COLO668 (cell line): ENCODE data around the gene TAF4.
"Not testable (repeated sequence)": the region's sequence is repeated elsewhere in the genome, so short reads cannot be mapped to it uniquely, and the experiment has no call there.

Experiments
- DNase-seq: peaks from one replicate; lab custom pipeline; 2025; ENCODE audit not compliant: unreplicated experiment; lab: John Stamatoyannopoulos, UW

TAF4 gene

GRCh38 chr20:62079166-62079565, 13.5 kb upstream of the TAF4 start:
- DNase-seq, result no peak

GRCh38 chr20:62073323-62073722, 7.6 kb upstream of the TAF4 start:
- no peak for DNase-seq

GRCh38 chr20:62071669-62072430, 6.2 kb upstream of the TAF4 start:
- DNase-seq, result not testable (repeated sequence)

DNA sequence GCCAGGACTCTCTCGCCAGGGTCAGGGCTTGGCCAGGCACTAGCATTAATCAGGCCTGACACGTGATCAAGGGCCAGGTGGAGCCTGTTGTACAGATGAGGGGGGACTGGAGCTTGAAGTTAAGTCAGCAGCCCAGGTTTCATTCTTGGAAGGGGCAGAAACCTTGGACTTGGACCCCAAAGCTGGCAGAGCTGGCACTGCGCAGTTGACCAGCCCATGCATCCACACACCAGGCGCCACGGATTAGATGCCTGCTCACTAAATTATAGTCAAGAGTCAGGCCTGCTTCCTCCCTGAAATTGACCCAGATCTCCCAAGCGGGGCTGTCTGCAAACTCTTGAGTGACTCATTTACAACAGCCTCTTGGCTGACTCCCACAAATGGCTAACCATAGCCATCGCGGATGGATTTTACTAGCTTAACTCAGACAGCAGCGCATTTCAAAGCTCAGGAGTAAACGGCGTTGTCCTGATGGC, 4.1 kb upstream of the TAF4 start:
- DNase-seq, result no peak

DNA sequence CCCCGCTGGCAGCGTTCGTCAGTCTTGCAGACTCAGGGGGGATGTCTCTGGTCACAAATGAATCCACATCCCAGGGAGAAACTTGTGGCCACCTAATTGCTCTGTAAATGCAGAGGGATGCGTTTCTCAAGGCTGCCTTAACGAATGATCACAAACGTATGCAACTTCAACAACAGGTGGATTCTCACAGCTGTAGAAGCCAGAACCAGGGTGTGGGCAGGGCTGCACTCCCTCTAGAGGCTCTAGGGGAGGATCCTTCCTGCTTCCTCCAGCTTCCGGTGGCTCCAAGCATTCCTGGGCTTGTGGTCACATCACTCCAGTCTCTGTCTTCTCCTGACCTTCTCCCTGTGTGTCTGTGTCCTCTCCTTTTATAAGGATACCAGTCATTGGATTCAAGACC, 3.3 kb upstream of the TAF4 start:
- no peak for DNase-seq

DNA sequence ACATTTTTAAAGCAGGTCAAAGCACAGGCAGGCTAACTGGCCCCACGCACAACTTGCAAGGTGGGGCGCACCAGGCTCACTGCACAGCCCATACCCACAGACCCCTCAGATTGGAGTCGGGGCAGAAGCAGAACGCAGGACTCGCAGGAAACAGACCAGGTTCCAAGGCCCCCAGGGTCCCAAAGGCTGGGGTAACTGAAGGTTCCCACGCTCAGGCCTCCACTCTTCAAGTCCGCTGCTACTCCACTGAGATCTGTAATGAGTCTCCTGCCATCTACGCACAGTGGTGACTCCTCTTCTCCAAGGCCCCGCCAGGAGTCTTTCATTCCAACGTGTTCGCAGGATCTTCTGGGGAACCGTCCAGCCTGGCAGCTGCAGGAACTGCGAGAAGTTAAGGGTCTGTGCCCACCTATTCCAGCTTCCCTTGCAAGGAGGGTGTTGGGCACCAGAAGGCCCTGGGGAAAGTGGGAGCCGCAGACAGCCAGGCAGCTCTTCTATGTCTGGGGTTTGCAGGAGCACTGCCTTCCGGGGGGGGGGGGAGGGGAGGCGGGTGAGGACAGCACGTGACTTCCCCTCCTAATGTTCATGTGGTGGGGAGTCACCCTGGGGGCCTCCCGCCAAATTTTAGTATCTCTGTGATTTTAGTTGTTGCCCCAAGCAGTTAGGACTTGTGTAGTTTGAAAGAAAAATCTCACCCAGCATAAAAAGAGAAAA, 2.0 kb upstream of the TAF4 start:
- DNase-seq, result no peak

DNA sequence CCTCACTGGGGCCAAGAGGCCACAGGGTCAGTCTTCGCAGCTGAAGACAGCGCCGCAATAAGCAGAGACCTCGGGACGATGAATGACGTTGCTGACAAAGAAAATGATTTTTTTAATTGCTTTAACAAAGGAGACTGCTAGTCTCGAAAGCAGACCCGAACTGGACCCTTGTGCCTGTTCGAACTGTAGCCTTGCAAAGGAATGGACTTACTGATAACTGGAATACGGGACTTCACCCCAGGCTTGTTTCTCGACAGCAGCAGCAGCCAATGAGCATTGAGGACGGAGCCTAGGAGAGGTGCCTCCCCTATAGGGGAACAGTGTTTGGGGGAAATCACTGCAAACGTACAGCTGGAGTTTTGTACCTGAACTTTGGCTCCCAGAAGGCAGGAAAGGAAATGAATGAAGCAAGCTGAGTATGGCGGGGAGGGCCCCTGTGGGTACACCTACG, 1.3 kb upstream of the TAF4 start:
- no peak for DNase-seq

DNA sequence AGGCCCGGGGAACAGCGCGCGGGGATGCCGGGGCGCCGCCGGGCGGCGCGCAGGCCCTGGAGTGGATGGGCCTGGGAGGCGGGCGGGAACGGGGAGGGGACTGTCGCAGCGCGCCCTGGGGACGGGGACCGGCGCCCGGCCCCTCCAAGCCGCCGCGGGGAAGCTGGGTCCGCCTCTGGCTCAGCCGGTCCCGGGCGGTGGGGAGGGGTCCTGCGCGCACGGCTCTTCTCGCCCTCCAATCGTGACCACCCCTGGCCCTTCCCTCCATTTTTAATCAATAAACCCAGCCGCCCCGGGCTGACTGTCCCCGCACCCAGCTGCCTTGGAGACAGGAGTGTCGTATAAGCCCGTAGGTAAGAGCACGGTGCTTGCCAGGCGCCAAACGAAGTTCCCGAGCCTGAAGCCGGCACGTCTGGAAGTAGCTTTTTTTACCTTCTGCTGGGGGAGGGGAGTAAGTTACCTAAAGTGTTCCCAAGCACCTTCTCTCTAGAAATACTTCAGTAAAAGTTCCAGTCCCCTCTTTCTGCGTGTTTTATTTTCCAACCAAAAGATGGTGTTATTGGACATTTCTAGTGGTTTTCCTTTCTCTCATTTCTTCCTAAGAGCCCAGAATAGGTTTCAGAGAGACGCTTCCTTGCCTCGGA, 780 bp upstream of the TAF4 start:
- peak; percentile 79 for DNase-seq

GRCh38 chr20:62064770-62065673, 659 bp downstream of the TAF4 start:
- DNase-seq, result peak; percentile 70

DNA sequence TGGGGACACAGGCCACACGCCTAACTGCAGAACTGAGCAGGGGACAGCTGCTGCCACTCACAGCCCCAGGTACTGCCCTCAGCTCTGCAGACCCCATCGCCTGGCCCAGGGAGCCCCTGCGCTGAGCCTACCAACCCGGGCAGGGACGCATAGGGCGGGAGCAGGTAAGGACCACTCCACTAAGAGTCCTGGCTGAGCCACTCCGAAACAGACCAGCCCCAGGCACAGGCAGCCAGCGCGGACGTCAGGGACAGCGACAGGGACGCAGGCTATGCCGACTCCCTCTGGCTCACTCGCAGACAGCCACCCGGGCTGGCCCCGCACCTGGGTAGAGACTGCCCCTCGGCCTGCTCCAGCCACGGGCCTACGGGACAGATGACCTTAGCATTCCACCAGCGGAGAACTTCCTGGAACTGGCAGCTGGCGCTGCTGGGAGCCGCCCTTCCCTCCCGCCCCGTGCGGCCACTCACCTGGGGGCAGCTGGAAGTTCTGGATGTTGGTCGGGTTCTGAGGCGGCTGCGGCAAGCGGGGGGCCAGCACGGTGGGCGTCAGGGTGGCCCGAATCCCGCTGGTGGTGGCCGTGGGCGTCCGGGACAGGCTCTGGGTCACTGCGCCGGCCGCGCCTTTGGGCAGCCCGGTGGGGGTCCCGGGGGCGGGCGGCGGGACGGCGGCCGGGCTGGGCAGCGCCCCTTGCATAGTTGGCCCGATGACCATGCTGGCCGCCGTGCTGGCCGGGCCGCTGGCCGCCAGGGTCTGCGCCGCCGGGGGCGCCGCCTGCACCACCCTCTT, 1.5 kb downstream of the TAF4 start:
- peak; percentile 61 for DNase-seq

DNA sequence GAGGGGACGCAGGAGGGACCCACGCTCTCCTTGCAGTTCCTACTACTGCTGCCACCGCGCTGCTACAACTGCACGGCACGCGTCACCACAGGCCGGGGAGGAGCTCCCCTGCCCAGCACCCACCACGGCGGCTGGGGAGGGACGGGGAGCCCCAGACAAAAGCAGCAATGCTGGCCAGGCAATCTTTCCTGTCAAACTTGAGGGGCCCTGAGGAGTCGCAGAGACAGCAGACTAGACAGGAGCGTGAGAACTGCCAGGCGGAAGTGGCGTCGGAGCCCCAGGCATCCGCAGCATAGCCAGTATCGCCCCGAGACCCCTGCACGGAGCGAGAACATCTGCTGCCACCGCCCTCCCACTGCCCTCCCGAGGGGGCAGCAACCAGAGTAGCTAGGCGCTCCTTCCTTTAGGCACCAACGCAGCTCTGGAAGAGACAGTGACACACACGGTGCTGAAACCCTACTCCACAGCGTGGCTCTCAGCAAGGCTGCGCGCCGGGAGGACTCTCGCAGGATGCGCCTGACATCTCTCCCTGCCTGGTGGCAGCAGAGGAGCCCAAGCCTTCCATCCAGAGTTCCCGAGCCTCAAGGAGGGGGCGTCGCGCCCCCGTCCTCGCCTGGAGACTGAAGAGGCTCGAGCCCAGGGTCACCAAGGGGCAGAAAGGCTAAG, 2.2 kb downstream of the TAF4 start:
- peak; percentile 61 for DNase-seq

- no peak for DNase-seq
These were observed 2.9 kb downstream of the TAF4 start for GRCh38 chr20:62062661-62063314.

DNA sequence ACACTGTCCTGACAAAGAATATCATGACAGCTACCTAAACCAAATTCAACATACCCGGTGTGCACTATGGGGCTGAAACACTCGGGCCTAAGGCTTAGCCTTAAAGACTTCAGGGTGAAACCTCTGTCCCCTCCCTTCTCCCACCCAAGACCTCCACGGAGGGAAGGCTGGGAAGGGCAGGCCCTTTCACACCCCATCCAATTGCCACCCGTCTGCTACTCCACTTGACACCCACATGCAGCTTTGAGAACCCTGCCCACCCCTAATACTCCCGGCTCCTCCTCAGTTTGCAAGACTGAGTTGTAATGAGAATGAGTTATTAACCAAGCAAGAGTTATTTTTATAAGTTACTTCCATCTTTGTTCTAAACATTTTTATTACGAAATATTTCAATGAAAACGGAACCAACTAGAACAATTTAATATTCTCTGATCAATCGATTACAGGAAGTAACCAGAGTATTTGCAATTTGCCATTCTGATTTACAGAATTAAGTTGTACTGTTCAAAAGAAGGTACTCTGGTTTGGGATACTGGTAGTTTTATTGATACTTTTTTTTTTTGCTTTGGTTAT, 3.7 kb downstream of the TAF4 start:
- no peak for DNase-seq

DNA sequence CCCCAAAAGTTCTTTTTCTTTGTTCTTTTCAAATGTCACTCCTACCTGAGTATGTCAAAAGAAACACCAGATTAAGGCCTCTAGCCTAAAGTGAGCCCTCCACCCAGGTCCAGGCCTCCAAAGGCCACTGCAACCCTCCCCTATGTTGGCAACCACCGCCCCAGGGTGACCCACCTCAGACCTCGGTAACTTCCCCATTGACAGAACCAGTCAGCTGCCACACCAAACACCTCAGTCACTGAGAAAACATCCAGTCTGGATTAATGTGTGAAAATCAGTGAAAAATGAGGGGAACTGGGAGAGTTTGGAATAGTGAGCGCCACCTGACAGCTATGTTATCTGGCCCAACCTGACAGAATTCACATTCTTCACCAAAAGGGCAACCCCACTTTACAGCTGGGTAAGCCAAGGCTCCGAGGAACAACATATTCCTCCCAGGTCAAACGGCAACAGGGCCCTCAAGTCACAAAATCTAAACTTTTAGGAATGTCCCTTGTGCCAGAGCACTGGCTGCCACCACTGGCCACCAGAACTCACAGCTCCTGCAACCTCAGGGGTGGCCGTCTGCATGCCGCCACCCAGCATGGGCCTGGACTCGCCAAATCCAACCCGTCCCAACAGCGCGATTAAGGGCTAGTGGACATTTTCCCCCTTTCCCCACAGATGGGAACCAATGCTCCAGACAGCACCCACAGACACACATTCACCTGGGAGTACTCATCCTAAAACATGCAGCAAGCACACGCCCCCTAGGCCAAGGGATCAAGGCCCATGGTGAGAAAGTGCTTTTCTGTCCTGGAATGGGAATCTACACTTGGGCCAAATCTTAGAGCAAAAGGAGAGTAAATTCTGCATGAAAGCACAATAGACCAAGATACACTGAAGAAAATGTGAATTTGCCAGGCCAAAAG, 4.8 kb downstream of the TAF4 start:
- DNase-seq, result no peak

- no peak for DNase-seq
These were observed 5.6 kb downstream of the TAF4 start for GRCh38 chr20:62059920-62060630.

- DNase-seq, result no peak
These were observed 6.3 kb downstream of the TAF4 start for GRCh38 chr20:62059401-62059800.

DNA sequence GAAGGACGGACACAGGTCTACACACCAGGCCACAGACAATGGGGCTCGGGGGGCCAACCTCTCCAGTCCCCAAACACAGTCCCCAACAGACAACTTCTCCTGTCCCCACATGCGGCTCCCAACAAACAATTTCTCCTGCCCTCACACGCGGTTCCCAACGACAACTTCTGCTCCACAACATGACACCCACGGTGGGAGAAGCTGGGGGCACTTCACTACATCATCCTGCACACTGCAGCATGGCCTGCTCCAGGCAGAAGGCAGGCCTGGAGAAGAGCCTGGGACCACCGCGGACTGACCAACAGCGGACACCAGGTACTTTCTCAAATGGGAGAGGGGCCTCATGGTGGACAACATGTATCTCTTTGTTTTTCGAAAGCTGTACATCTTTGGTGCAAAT, 6.7 kb downstream of the TAF4 start:
- DNase-seq, result no peak
